ENCODE measurements around the gene SPEF2.

The SPEF2 gene

DNA sequence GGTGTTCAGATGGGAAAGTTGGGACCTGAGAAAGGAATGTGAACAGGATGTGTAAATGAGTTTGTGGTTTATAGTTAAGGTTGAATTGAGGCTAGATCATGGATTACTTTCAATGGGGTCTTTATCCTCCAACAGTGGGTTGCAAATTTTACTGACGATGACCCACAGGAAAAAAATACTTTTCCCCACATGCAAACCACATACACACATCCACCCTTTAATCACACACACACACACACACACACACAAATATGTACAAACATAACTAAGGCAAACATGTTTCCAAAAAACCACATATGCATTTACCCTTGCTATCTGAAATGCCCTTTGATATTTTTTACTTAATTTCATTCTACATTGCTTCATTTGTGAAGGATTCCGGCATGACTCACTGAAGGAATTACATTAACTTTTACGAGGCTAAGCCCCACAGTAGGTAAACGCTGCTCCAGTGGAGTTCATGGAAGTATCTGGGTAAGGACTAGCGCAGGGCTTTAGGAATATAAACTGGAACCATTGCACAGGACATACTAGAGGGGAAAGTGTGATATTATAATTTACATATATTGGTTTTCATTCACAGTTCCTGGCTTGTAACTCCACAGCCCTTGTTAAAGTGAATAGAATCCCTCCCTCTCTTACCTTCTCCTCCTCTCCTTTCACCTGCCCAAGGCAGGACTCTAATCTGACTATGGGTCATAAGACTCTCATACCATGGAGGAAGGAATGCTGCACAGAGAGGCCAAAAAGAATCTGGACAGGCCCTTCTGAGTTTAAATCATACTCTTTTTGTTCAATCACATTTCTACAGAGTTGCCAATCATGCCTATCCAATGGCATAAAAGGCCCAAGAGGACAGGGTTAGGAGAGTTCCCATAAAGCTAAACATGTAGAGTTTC, 8.5 kb upstream of the SPEF2 start:
- H3K4me3 ChIP-seq (ENCODE audit: low read length): no peak overlapping the region

GRCh38 chr5:35617060-35617434, 616 bp upstream of the SPEF2 start:
- no peak for TF ChIP-seq CTCF (conservative IDR thresholded peaks at IDR 0.05; ENCODE audit: low read length)
- H3K4me3 ChIP-seq (ENCODE audit: low read length): peak overlapping the region; percentile 93
- no peak for DNase-seq (ENCODE audit: low read depth)

More for the DNA sequence above, 8.5 kb upstream of the SPEF2 start:
- DNase-seq (ENCODE audit: low read depth): peak; percentile 0
- TF ChIP-seq CTCF (conservative IDR thresholded peaks at IDR 0.05; ENCODE audit: low read length): no peak

DNA sequence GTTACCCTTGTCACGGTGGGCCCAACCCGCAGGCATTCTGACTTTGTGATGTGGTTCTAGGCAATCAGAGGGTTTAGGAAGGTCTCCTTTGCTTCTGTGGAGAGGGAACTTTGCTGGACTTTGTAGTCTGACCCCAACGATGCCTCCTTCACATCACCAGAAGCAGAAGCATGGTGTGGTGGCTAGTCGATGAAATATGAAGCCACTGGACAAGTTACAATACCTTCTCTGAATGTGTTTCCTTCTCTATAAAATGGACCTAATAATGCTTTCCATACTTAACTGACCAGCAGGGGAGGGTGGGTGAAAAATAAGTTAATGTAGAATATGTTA, 607 bp downstream of the SPEF2 start:
- H3K4me3 ChIP-seq (ENCODE audit: low read length): peak overlapping the region; percentile 93
- no peak for TF ChIP-seq CTCF (conservative IDR thresholded peaks at IDR 0.05; ENCODE audit: low read length)
- peak; percentile 13 for DNase-seq (ENCODE audit: low read depth)

DNA sequence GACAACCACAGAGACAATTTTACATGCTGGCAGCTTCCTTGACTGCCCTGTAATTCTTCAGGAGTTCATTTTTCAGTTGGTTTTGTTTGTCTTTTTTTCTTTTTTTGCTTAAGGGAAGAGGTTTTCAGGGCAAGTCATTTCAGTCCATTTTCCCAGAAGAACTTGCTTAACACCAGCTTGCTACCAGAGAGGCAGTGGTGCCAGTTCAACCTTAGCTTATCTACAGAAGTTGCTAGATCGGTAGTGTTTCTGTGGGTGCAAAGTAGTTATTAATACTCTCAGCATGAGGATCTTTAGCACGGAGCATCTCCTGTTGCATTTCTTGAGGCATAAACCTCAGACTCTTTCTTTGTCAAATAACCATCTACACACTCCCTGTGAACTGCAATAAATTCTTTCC, 1.1 kb downstream of the SPEF2 start:
- H3K4me3 ChIP-seq (ENCODE audit: low read length): peak overlapping the region; percentile 93
- no peak for TF ChIP-seq CTCF (conservative IDR thresholded peaks at IDR 0.05; ENCODE audit: low read length)
- DNase-seq (ENCODE audit: low read depth): peak; percentile 16

GRCh38 chr5:35622974-35623373, 5.3 kb downstream of the SPEF2 start:
- no peak overlapping the region for H3K4me3 ChIP-seq (ENCODE audit: low read length)
- no peak for TF ChIP-seq CTCF (conservative IDR thresholded peaks at IDR 0.05; ENCODE audit: low read length)
- no peak for DNase-seq (ENCODE audit: low read depth)

- no peak overlapping the region for H3K4me3 ChIP-seq (ENCODE audit: low read length)
- DNase-seq (ENCODE audit: low read depth): no peak
- no peak for TF ChIP-seq CTCF (conservative IDR thresholded peaks at IDR 0.05; ENCODE audit: low read length)
These were observed 6.3 kb downstream of the SPEF2 start for GRCh38 chr5:35623991-35624390.

GRCh38 chr5:35626108-35626507, 8.4 kb downstream of the SPEF2 start:
- no peak overlapping the region for H3K4me3 ChIP-seq (ENCODE audit: low read length)
- TF ChIP-seq CTCF (conservative IDR thresholded peaks at IDR 0.05; ENCODE audit: low read length): no peak
- peak; percentile 48 for DNase-seq (ENCODE audit: low read depth)
